Measurements from ENCODE around the gene SDSL.

DNA sequence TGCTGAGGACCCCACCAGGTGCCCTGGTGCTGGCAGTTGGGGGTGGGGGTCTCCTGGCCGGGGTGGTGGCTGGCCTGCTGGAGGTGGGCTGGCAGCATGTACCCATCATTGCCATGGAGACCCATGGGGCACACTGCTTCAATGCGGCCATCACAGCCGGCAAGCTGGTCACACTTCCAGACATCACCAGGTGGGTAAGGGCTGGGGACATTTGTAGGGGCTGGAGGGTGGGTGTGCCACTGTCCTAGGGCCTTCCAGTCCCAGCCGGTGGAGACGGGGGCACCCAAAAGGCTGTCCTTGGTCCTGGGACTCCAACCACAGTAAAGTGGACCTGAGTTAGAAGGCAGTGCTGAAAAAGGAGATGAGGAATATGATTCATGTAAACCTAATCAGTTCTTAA is 13.2 kb downstream of the SDSL start:
- TF ChIP-seq FOXM1 (IDR thresholded peaks at IDR 0.05; ENCODE audit: borderline replicate concordance) (no peak), CTBP1 (IDR thresholded peaks at IDR 0.05; ENCODE audit: borderline replicate concordance) (no peak), ZNF384 (IDR thresholded peaks at IDR 0.05) (no peak), NFRKB (IDR thresholded peaks at IDR 0.05) (no peak), LEF1 (IDR thresholded peaks at IDR 0.05; ENCODE audit: borderline replicate concordance) (no peak), BHLHE40 (IDR thresholded peaks at IDR 0.05; ENCODE audit: borderline replicate concordance) (no peak), TARDBP (IDR thresholded peaks at IDR 0.05) (no peak)
- TF ChIP-seq, protein P1, sequence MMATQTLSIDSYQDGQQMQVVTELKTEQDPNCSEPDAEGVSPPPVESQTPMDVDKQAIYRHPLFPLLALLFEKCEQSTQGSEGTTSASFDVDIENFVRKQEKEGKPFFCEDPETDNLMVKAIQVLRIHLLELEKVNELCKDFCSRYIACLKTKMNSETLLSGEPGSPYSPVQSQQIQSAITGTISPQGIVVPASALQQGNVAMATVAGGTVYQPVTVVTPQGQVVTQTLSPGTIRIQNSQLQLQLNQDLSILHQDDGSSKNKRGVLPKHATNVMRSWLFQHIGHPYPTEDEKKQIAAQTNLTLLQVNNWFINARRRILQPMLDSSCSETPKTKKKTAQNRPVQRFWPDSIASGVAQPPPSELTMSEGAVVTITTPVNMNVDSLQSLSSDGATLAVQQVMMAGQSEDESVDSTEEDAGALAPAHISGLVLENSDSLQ (IDR thresholded peaks at IDR 0.05) = no peak

All from HEK293T (cell line).